SK-N-SH (cell line): ENCODE measurements around the gene GPC5. TPM values are rescaled to one million over a fixed set of nuclear protein-coding genes. Genes with fewer than 3 reads are reported as not detected.

Source experiments
- CTCF ChIA-PET: fragments of 300-600, 350-600 bp; formaldehyde crosslinking; extraction: SDS; loops from one replicate; lab custom pipeline; 2021; lab: Yijun Ruan, JAX
- POLR2A ChIA-PET: fragments of 350-600 bp; sonication (Branson Sonifier 250); formaldehyde crosslinking; extraction: SDS; loops from one replicate; lab custom pipeline; 2020; ENCODE audit warnings: antibody characterized with exemption, inconsistent platforms; lab: Yijun Ruan, JAX
- DNase-seq: peaks from one replicate; pipeline ENCODE4 v3.0.0; 2012
- H2AFZ ChIP-seq: fragments of 200-600 bp; sonication (generic); 2 replicates; pipeline ENCODE4 v1.8.1; 2016; ENCODE audit warnings: antibody characterized with exemption, mild to moderate bottlenecking, low read depth
- H3F3A ChIP-seq: fragments of 200-600 bp; sonication (generic); replicated peaks from 2 replicates; pipeline ENCODE3; 2016; ENCODE audit warnings: antibody characterized with exemption, mild to moderate bottlenecking; ENCODE audit not compliant: insufficient read depth
- H3K27ac ChIP-seq, 2 experiments: fragments of 200-500 bp in 1 of 2; fragments of 200-600 bp in 1 of 2; sonication (Bioruptor generic) in 1 of 2; sonication (generic), shearing (Covaris generic) in 1 of 2; 2 replicates each; pipeline versions ENCODE4 v1.5.1 to v1.6.1; 2014 to 2016; ENCODE audit warnings: low read depth in 2 of 2, inconsistent platforms in 1 of 2, low read length in 1 of 2, mild to moderate bottlenecking in 1 of 2, mixed read lengths in 1 of 2
- H3K27me3 ChIP-seq: fragments of 200-600 bp; sonication (generic), shearing (Covaris generic); 2 replicates; pipeline ENCODE4 v1.6.1; 2016; ENCODE audit warnings: mixed run types; ENCODE audit not compliant: insufficient read depth
- H3K36me3 ChIP-seq, 2 experiments: fragments of 200-500 bp in 1 of 2; fragments of 200-600 bp in 1 of 2; sonication (Bioruptor generic) in 1 of 2; sonication (generic) in 1 of 2; replicated peaks in 1 of 2; 2 replicates each; pipeline versions ENCODE3 to v1.5.1; 2014 to 2016; ENCODE audit warnings: low read length in 1 of 2, mild to moderate bottlenecking in 1 of 2; ENCODE audit not compliant: insufficient read depth in 2 of 2, control insufficient read depth in 1 of 2
- H3K4me1 ChIP-seq, 2 experiments: fragments of 200-500 bp in 1 of 2; fragments of 200-600 bp in 1 of 2; sonication (Bioruptor generic) in 1 of 2; sonication (generic), shearing (Covaris generic) in 1 of 2; 2 replicates each; pipeline versions ENCODE4 v1.5.1 to v1.6.1; 2014 to 2016; ENCODE audit warnings: low read depth in 1 of 2, low read length in 1 of 2, mixed run types in 1 of 2; ENCODE audit not compliant: insufficient read depth in 2 of 2, control insufficient read depth in 1 of 2
- H3K4me2 ChIP-seq: fragments of 200-600 bp; sonication (generic), shearing (Covaris generic); 2 replicates; pipeline ENCODE4 v1.6.1; 2017; ENCODE audit warnings: mixed run types
- H3K4me3 ChIP-seq, 2 experiments: fragments of 200-500 bp in 1 of 2; fragments of 200-600 bp in 1 of 2; sonication (Bioruptor generic) in 1 of 2; sonication (generic), shearing (Covaris generic) in 1 of 2; 2 replicates each; pipeline versions ENCODE4 v1.5.1 to v1.8.1; 2014 to 2016; ENCODE audit warnings: low read depth in 2 of 2, inconsistent platforms in 1 of 2, low read length in 1 of 2, mild to moderate bottlenecking in 1 of 2, mixed read lengths in 1 of 2, moderate library complexity in 1 of 2
- H3K79me2 ChIP-seq: fragments of 200-600 bp; sonication (generic); 2 replicates; pipeline ENCODE4 v1.8.1; 2017; ENCODE audit warnings: mild to moderate bottlenecking; ENCODE audit not compliant: insufficient read depth
- H3K9ac ChIP-seq: fragments of 200-600 bp; sonication (generic); 2 replicates; pipeline ENCODE4 v1.6.1; 2017; ENCODE audit warnings: mixed run types
- H3K9me2 ChIP-seq: fragments of 200-600 bp; sonication (generic); 2 replicates; pipeline ENCODE4 v1.6.1; 2017; ENCODE audit warnings: mixed run types
- H3K9me3 ChIP-seq: fragments of 200-600 bp; sonication (generic); 2 replicates; pipeline ENCODE4 v1.6.1; 2017; ENCODE audit warnings: mixed run types, mild to moderate bottlenecking, moderate library complexity
- H4K20me1 ChIP-seq: fragments of 200-600 bp; sonication (generic); 2 replicates; pipeline ENCODE4 v1.6.1; 2017; ENCODE audit warnings: mild to moderate bottlenecking, mixed run types; ENCODE audit not compliant: insufficient read depth
- CHD2 ChIP-seq: fragments of 150-350 bp; IDR thresholded peaks from 2 replicates; pipeline ENCODE4 v1.6.1; 2018; ENCODE audit warnings: low read length; ENCODE audit not compliant: partially characterized antibody
- EP300 ChIP-seq, 2 experiments: IDR thresholded peaks; 2 replicates each; pipeline versions ENCODE4 v1.4.0 to v1.6.1; 2012; ENCODE audit warnings: borderline replicate concordance in 1 of 2, low read depth in 1 of 2, low read length in 1 of 2
- FOSL2 ChIP-seq: IDR thresholded peaks from 2 replicates; pipeline ENCODE4 v1.4.0; 2012; ENCODE audit warnings: low read depth, mild to moderate bottlenecking, moderate library complexity, borderline replicate concordance
- FOXJ3 ChIP-seq: sonication (generic); formaldehyde crosslinking; IDR thresholded peaks from 2 replicates; pipeline ENCODE4 v1.5.1; 2020; ENCODE audit warnings: mild to moderate bottlenecking, missing genetic modification reagents
- GABPA ChIP-seq: IDR thresholded peaks from 2 replicates; pipeline ENCODE4 v1.4.0; 2012; ENCODE audit warnings: low read depth, mild to moderate bottlenecking
- JUND ChIP-seq: IDR thresholded peaks from 2 replicates; pipeline ENCODE4 v1.4.0; 2012
- MEF2A ChIP-seq: IDR thresholded peaks from 2 replicates; pipeline ENCODE4 v1.4.0; 2012; ENCODE audit warnings: low read depth, borderline replicate concordance
- MXI1 ChIP-seq: IDR thresholded peaks from 2 replicates; pipeline ENCODE4 v1.6.1; 2012; ENCODE audit warnings: mild to moderate bottlenecking, low read depth, low read length, improper control_type of control experiment
- PBX3 ChIP-seq: IDR thresholded peaks from 2 replicates; pipeline ENCODE4; 2012
- RAD21 ChIP-seq: IDR thresholded peaks from 2 replicates; pipeline ENCODE4 v1.6.1; 2012; ENCODE audit warnings: mild to moderate bottlenecking, low read length
- RXRA ChIP-seq: IDR thresholded peaks from 2 replicates; pipeline ENCODE4 v1.4.0; 2012; ENCODE audit warnings: low read depth, mild to moderate bottlenecking, borderline replicate concordance
- SIN3A ChIP-seq: IDR thresholded peaks from 2 replicates; pipeline ENCODE4 v1.6.1; 2012; ENCODE audit warnings: low read depth, mild to moderate bottlenecking, low read length, moderate library complexity, borderline replicate concordance
- SMC3 ChIP-seq: IDR thresholded peaks from 2 replicates; pipeline ENCODE4 v1.6.1; 2012; ENCODE audit warnings: low read depth, low read length, improper control_type of control experiment
- TAF1 ChIP-seq: IDR thresholded peaks from 2 replicates; pipeline ENCODE4 v1.6.1; 2012; ENCODE audit warnings: low read depth, mild to moderate bottlenecking, low read length, moderate library complexity, borderline replicate concordance
- TCF12 ChIP-seq: IDR thresholded peaks from 2 replicates; pipeline ENCODE4 v1.4.0; 2012
- TEAD4 ChIP-seq: IDR thresholded peaks from 2 replicates; pipeline ENCODE4 v1.4.0; 2012; ENCODE audit warnings: mild to moderate bottlenecking, borderline replicate concordance; ENCODE audit not compliant: insufficient read depth
- USF2 ChIP-seq: fragments of 150-350 bp; IDR thresholded peaks from 2 replicates; pipeline ENCODE4 v1.6.1; 2017; ENCODE audit warnings: antibody characterized with exemption, low read length, low read depth, borderline replicate concordance
- WGBS: methylation state at CpG from one replicate; pipeline ENCODE4 v1.1.6; 2017; ENCODE audit warnings: low lambda C conversion rate; 5-methylcytosine and 5-hydroxymethylcytosine counted together
- polyA plus RNA-seq, 3 experiments: library from polyadenylated mRNA; depleted of rRNA; stranded (reverse); fragments of >200 nt; gene quantifications; 2 replicates each; pipeline ENCODE4 v1.2.3, GENCODE V29; 2012
- TF ChIP-seq, protein P1 (sequence below): fragments of 150-350 bp; IDR thresholded peaks from 2 replicates; pipeline ENCODE4 v1.6.1; 2016; ENCODE audit warnings: mild to moderate bottlenecking, low read depth, low read length
- TF ChIP-seq, protein P2 (sequence below): fragments of 200-600 bp; sonication (generic); IDR thresholded peaks from 2 replicates; pipeline ENCODE4 v1.6.1; 2017; ENCODE audit warnings: antibody characterized with exemption, mild to moderate bottlenecking, moderate library complexity

GPC5 gene
- polyA plus RNA-seq, 1 of the 3 experiments (the other 2 are of a cell fraction) = 0.03 TPM

DNA sequence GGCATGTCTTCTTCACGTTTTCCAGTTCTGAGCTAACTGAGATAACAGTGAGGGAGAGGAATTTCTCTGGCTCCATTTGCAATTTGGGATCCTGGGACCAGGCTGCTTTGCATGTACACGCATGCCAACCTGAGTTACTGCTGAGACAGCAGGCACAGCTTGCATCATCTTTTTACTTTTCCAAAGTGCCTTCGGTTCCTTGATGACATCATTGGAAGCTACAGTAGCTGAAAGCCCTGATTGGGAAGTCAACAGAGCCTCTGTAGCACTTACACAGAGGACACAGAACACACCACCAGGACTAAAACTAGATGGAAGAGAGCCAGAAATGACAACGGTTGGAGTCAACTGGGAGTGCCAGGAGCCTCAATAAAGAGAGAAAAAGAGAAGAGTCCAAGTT lies 1429.1 kb downstream of the GPC5 start:
- H3K9ac ChIP-seq = no peak overlapping the region
- no peaks in the 10 kb centered on the region for H4K20me1 ChIP-seq
- H3K4me2 ChIP-seq = no peak overlapping the region
- no peak overlapping the region for H3K4me3 ChIP-seq
- TF ChIP-seq FOXJ3 (no peak), TEAD4 (no peak), USF2 (no peak), GABPA (no peak), PBX3 (no peak), CHD2 (no peak), FOSL2 (no peak), RAD21 (no peak), MXI1 (no peak), EP300 (IDR thresholded peaks at IDR 0.05; ENCODE audit: borderline replicate concordance in 1 of 2, low read depth in 1 of 2, low read length in 1 of 2) (no peak), TCF12 (no peak), RXRA (no peak), TAF1 (no peak), SMC3 (no peak), SIN3A (no peak), JUND (no peak), MEF2A (no peak)
- TF ChIP-seq, protein P1, sequence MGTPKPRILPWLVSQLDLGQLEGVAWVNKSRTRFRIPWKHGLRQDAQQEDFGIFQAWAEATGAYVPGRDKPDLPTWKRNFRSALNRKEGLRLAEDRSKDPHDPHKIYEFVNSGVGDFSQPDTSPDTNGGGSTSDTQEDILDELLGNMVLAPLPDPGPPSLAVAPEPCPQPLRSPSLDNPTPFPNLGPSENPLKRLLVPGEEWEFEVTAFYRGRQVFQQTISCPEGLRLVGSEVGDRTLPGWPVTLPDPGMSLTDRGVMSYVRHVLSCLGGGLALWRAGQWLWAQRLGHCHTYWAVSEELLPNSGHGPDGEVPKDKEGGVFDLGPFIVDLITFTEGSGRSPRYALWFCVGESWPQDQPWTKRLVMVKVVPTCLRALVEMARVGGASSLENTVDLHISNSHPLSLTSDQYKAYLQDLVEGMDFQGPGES = no peak
- TF ChIP-seq, protein P2, sequence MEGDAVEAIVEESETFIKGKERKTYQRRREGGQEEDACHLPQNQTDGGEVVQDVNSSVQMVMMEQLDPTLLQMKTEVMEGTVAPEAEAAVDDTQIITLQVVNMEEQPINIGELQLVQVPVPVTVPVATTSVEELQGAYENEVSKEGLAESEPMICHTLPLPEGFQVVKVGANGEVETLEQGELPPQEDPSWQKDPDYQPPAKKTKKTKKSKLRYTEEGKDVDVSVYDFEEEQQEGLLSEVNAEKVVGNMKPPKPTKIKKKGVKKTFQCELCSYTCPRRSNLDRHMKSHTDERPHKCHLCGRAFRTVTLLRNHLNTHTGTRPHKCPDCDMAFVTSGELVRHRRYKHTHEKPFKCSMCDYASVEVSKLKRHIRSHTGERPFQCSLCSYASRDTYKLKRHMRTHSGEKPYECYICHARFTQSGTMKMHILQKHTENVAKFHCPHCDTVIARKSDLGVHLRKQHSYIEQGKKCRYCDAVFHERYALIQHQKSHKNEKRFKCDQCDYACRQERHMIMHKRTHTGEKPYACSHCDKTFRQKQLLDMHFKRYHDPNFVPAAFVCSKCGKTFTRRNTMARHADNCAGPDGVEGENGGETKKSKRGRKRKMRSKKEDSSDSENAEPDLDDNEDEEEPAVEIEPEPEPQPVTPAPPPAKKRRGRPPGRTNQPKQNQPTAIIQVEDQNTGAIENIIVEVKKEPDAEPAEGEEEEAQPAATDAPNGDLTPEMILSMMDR = no peak
- CTCF ChIA-PET = interaction anchor here (0.9 kb wide), 1 partner anchor 96 kb away, joined by 3 read pairs; no protein-coding TSS in a partner anchor
- H3K79me2 ChIP-seq = no peaks in the 10 kb centered on the region
- 47% methylated on average over 4 of the region's 4 CpGs for WGBS
- H2AFZ ChIP-seq = no peak overlapping the region
- no peaks in the 10 kb centered on the region for H3K36me3 ChIP-seq
- no peak overlapping the region for H3K27ac ChIP-seq
- no peaks in the 10 kb centered on the region for H3K9me2 ChIP-seq
- no peaks in the 10 kb centered on the region for H3K9me3 ChIP-seq
- H3K27me3 ChIP-seq = no peaks in the 10 kb centered on the region
- POLR2A ChIA-PET = no interaction called here
- H3K4me1 ChIP-seq = peaks cover 0 to 3% of the 10 kb centered on the region in 2 experiments; a peak in 1 of 4 replicates
- DNase-seq = no peak
- no peaks in the 10 kb centered on the region for H3F3A ChIP-seq
